ENCODE results near the gene BCAR1.

Gene BCAR1

DNA sequence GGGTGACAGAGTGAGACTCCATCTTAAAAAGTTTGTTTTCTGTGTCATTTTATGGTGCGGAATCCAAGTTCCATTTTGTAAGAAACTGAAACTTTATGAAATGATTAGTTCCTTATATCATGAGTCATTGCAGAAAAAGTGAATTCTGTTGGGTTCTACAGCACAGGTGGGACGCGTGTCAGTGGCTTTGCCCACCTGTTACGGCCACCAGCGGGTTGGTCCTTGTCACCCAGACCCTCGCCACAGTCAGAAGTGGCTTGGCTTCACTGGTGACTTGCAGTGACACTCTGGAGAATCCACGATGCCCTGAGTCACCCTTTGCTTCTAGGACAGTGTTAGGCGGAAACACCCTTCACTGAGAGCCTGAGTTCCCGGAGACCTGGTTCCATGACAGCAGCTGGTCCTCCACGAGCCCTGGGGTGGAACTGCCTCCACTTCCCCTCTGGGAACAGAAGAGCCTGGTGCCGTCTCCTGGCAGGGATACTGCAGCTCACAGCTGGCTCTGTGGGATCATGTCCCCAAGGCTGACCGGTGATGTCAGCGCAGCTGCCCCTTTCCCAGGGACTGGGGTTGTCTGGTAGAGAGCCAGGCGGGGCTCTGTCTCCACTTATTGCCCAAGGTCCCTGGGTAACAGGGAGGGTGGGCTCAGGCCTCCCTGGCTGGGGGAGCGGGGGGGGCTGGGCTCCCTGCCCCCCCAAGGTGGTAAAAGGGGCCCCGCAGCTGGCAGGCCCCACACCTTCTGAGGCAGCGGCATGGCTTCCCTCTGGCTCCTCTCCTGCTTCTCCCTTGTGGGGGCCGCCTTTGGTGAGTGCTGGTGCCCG lies 33.0 kb downstream of the BCAR1 start, which contains the start of gene CTRB1:
Gene CTRB1 (plus strand): TSS at position 733 of the 821 bp plus-strand sequence. CDS start 20 bp downstream, at position 753.
- TF ChIP-seq GATA2 (IDR thresholded peaks at IDR 0.05; ENCODE audit: low read depth, low read length) (no peak), GATA3 (IDR thresholded peaks at IDR 0.05; ENCODE audit: low read depth, low read length) (no peak)

DNA sequence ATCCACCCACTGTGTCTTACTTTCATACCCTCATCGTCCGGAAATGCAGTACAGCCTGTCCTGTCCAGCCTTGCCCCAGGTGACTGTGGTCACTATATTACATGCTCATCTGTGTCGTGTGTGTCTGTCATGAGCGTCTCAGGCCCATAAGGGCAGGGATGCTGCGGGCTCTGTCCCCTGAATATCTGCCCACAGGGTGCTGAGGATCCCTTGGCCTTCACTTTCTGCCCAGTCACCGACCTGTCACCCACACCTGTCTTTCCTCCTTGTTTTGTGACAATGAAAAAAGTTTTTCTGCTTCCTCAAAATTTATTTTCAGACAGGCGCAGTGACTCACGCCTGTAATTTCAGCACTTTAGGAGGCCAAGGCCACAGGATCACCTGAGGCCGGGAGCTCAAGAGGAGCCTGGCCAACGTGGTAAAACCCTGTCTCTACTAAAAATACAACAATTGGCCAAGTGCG lies 34.0 kb downstream of the BCAR1 start:
- TF ChIP-seq GATA3 (IDR thresholded peaks at IDR 0.05; ENCODE audit: low read depth, low read length) (no peak), GATA2 (IDR thresholded peaks at IDR 0.05; ENCODE audit: low read depth, low read length) (no peak)

DNA sequence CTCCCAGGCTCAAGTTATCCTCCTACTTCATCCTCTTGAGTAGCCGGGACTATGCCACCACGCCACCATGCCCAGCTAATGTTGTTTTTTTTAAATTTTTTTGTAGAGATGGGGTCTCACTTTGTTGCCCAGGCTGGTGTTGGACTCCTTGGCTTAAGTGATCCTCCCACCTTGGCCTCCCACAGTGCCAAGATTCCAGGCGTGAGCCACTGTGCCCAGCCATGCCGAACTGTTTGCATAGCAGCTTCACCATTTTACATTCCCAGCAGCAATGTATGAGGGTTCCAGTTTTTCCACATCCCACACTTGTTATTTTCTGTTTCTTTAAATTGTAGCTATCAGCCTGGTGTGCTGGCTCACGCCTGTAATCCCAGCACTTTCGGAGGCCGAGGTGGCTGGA lies 34.8 kb downstream of the BCAR1 start:
- TF ChIP-seq GATA2 (IDR thresholded peaks at IDR 0.05; ENCODE audit: low read depth, low read length), result no peak
- TF ChIP-seq GATA3 (IDR thresholded peaks at IDR 0.05; ENCODE audit: low read depth, low read length), result no peak

DNA sequence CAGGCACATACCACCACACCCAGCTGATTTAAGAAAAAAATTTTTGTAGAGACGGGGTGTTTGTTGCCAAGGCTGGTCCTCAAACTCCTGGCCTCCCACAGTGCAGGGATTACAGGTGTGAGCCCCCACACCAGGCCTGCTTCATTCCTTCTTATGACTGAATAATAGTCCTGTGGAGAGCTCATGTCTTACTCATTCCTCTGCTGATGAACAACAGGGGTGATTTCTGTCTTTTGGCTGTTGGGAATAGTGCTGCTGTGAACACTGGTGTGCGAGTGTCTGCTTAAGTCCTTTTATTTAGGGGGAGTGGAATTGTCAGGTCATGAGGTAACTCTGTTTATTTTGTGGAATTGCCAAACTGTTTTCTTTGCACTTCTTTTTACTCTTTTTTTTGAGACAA lies 35.3 kb downstream of the BCAR1 start:
- TF ChIP-seq GATA3 (IDR thresholded peaks at IDR 0.05; ENCODE audit: low read depth, low read length) (no peak), GATA2 (IDR thresholded peaks at IDR 0.05; ENCODE audit: low read depth, low read length) (no peak)

DNA sequence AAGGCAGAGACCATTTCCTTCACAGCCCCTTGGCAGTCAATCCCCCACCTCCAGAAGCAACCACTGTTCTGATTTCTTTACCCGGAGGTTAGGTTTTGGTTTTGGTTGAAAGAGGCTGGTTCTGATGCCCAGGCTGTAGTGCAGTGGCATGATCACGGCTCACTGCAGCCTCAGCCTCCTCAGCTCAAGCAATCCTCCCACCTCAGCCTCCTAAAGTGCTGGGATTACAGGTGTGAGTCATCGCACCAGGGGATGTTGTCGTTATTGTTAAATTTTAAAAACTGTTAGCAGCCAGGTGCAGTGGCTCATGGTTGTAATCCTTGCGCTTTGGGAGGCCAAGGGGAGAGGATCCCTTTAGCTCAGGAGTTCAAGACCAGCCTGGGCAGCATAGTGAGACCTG lies 41.5 kb downstream of the BCAR1 start:
- TF ChIP-seq GATA2 (IDR thresholded peaks at IDR 0.05; ENCODE audit: low read depth, low read length) (no peak), GATA3 (IDR thresholded peaks at IDR 0.05; ENCODE audit: low read depth, low read length) (no peak)

DNA sequence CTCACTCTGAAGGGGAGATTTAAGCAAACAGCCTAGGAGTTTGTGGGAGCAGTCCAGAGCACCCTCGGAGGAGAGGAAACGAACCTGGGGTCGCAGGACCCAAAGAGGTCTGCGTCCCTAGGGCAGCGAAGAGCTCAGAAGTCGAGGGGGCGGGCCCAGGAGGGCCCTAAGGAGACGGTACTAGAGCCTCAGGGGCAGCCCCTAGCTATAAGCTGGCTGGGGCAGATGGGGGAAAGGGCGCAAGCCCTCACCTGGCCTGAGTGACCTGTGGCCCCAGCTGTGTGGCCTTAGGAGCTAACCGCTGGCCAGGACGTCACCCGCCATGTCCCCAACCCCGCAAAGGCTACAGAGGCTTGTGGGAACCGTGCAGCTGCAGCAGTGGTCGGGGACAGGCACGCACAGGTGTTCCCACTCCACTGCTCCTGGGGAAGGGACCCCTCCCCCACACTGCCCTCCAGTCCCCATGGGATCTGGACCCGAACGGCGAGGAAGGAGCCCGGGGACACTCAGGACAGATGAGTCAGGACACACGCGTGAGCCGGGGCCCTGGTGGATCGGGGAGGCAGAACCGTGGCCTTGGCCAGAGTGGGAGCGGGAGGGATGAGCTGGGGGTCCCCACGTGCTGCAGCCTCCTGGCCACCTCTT lies 42.4 kb downstream of the BCAR1 start:
- no peak for TF ChIP-seq GATA3 (IDR thresholded peaks at IDR 0.05; ENCODE audit: low read depth, low read length)
- no peak for TF ChIP-seq GATA2 (IDR thresholded peaks at IDR 0.05; ENCODE audit: low read depth, low read length)

DNA sequence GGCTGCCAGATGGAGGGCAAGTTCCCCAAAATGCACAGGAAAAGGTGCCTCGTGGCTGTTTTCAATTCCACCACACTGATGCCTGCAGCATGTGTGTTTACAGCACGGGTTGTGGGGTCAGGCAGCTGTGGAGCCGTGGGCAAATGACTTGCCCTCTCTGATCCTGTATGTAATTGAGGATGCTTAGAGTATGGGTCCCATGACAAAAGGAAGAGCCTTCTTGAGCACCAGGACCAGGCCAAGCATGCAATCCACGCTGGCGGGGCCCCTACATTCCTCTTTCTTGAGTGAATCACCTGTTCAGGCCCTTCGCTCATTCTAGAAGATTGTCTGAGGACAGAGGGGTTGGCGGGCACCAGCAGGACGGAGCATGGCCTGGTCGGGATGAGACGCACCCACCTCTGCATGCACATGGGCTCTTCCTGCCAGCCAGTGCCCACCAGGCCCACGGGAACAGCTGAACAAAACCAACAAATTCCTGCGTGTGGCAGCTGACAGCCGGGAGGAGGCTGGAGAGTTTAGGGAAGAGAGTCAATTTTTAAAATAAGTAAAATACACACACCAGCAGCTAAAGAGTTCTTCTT lies 43.1 kb downstream of the BCAR1 start:
- TF ChIP-seq GATA2 (IDR thresholded peaks at IDR 0.05; ENCODE audit: low read depth, low read length), result no peak
- TF ChIP-seq GATA3 (IDR thresholded peaks at IDR 0.05; ENCODE audit: low read depth, low read length), result no peak

DNA sequence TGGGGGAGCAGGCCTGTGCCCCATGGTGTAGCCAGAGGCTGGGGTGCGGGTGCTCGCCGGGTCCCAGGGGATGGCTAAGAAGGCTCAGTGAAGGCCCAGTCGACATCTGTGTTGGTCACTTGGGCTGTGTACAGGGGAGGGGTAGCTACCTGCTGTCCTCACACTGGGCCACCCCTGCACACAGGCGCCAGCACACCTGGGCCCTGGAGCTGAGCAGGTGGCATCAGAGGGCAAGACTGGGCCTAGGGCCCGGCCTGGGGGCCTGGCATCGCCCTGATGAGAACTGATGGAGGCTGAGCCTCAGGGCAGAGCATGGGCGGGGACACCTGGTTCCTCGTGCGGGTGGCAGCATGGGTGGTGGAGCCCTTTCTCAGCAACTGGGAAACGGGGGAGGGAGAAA lies 43.6 kb downstream of the BCAR1 start:
- TF ChIP-seq GATA2 (IDR thresholded peaks at IDR 0.05; ENCODE audit: low read depth, low read length) (no peak), GATA3 (IDR thresholded peaks at IDR 0.05; ENCODE audit: low read depth, low read length) (no peak)

DNA sequence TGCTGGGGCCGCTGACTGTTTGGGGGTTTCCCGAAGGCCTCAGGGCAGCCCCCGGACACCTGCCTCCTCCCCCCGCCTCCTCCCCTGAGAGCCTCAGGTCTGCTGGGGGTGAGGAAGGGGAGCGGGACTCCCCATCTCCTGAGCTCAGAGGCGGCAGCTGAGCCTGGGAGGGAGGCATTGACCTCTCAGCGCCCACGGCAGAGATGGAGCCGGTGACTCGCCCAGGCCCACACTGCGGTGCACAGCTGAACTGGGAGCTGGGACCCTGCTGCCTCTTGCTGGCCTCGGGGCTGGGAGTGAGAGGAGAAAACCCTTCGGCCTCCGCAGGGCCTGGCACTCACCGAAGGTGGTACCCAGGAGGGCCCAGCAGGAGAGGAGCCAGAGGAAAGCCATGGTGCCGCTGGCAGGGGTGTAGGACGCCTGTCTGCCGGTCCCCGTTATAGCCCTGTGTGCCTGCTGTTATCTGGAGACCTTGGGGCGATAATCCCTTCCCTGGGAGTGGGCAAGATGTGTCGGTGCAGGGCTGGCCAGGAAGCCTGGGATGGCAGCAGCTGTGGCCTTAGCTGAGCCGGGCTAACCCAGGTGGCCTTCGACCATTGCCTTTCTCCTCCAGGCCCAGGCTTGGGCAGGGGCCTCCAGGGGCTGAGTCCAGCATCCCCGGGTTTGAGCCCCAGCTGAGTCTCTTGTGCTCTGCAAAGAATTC lies 44.5 kb downstream of the BCAR1 start, which contains the start of gene CTRB2:
Gene CTRB2 (minus strand): TSS at position 413 of the 703 bp plus-strand sequence. CDS start 20 bp downstream, at position 393.
- TF ChIP-seq GATA2 (IDR thresholded peaks at IDR 0.05; ENCODE audit: low read depth, low read length), result no peak
- TF ChIP-seq GATA3 (IDR thresholded peaks at IDR 0.05; ENCODE audit: low read depth, low read length), result no peak

DNA sequence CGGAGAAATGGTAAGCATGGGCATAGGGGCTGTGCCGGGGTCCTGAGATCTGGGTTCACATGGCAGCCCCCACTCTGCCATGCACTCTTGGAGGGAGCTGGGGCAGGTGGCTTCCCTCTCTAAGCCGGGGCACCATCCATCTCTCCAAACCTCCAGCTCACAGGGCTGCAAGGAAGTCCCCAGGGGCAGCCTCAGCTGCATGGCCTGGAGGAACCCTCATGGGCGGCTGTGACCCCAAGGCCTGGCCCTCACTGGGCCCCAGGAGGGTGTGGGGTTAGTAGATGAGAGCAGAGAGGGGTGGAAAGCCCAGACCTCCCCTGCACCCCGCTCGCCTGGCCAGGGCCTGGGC lies 47.0 kb downstream of the BCAR1 start:
- TF ChIP-seq GATA3 (IDR thresholded peaks at IDR 0.05; ENCODE audit: low read depth, low read length) (no peak), GATA2 (IDR thresholded peaks at IDR 0.05; ENCODE audit: low read depth, low read length) (no peak)

DNA sequence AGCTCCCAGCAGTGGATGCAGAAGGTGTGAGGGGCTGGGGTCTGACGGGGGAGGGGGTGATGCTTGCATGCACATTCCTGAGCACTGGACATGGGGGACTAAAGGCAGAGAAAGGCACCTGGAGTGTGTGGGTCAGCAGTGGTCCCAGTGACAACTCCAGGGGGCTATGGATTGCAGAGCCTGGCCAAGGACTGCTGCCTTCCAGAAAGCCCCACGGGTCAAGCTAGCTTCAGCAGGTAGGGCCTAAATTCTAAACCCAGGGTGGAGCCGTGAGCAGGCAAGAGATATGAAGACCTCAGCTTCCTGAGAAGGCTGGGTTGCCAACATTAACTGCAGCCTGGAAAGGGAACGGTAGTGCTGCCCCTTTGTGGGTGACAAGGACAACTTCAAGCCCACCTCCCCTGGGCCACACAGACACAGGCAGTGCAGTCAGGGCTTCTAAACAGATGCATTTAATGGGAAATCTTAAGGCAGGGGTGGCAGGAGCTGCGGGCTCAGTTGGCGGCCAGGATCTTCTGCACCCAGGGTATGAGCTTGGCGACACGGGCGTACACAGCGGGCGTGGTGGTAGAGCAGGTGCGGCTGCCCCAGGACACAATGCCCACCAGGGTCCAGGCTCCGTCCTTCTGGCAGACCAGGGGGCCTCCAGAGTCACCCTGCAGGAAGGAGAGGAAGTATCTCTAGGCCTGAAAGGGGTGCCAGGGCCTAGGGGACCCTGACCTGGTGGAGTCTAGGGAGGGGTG lies 47.6 kb downstream of the BCAR1 start:
- TF ChIP-seq GATA3 (IDR thresholded peaks at IDR 0.05; ENCODE audit: low read depth, low read length) (no peak), GATA2 (IDR thresholded peaks at IDR 0.05; ENCODE audit: low read depth, low read length) (no peak)

DNA sequence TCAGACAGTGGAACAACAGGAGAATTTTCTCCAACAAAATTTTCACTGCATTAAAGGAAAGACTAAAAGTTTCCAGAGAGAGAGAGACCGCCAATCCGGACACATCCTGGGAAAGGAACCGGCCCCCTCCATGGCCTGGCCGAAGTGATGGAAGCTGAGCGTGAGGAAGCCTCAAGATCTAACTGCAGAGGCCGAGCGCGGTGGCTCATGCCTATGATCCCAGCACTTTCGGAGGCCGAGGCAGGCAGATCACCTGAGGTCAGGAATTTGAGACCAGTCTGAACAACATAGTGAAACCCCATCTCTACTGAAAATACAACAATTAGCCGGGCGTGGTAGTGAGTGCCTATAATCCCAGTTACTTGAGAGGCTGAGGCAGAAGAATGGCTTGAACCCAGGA lies 48.3 kb downstream of the BCAR1 start:
- TF ChIP-seq GATA3 (IDR thresholded peaks at IDR 0.05; ENCODE audit: low read depth, low read length) (no peak), GATA2 (IDR thresholded peaks at IDR 0.05; ENCODE audit: low read depth, low read length) (no peak)

DNA sequence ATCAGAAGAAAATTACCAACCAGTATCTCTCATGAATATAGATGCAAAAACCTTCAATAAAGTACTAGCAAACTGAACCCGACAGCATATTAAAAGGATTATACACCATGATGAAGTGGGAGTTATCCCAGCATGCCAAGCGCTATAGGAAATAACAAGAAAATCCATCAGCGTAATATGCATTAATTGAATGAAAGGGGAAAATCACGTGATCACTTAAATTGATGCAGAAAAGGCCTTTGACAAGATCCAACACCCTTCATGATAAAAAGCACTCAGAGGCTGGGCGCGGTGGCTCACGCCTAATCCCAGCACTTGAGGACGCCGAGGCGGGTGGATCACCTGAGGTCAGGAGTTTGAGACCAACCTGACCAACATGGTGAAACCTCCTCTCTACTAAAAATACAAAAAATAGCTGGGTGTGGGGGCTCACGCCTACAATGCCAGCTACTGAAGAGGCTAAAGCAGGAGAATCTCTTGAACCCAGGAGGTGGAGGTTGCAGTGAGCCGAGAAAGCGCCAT lies 49.3 kb downstream of the BCAR1 start:
- TF ChIP-seq GATA3 (IDR thresholded peaks at IDR 0.05; ENCODE audit: low read depth, low read length) (no peak), GATA2 (IDR thresholded peaks at IDR 0.05; ENCODE audit: low read depth, low read length) (no peak)
